ENCODE results near the gene GALNT5. TPM values are rescaled to one million over a fixed set of nuclear protein-coding genes. Genes with fewer than 3 reads are reported as not detected.

The GALNT5 gene
- total and polyA plus RNA-seq, 5 experiments from 2014 or later = not detected

GRCh38 chr2:157258520-157259326, 1.2 kb downstream of the GALNT5 start:
- DNase-seq (no peak), ATAC-seq (no peak)
- H3K9me3 Mint-ChIP-seq = no peaks in the 10 kb centered on the region
- POLR2A ChIA-PET = no interaction called here
- H3K27ac Mint-ChIP-seq = no peak overlapping the region
- no peak overlapping the region for H3K4me3 Mint-ChIP-seq
- H3K27me3 Mint-ChIP-seq = peaks cover 0 to 4% (median 2%) of the 10 kb centered on the region in 5 donors
- H3K4me1 Mint-ChIP-seq = peaks cover 2 to 16% (median 9%) of the 10 kb centered on the region in 4 donors
- H3K36me3 Mint-ChIP-seq = peaks cover 0 to 2% (median 0%) of the 10 kb centered on the region in 3 donors

- no peak overlapping the region for H3K4me3 Mint-ChIP-seq
- H3K27ac Mint-ChIP-seq = no peak overlapping the region
- H3K4me1 Mint-ChIP-seq = peaks cover 2 to 16% (median 9%) of the 10 kb centered on the region in 4 donors
- ATAC-seq = no peak
- POLR2A ChIA-PET = no interaction called here
- DNase-seq = no peak
- no peaks in the 10 kb centered on the region for H3K9me3 Mint-ChIP-seq
- H3K27me3 Mint-ChIP-seq = peaks cover 0 to 4% (median 2%) of the 10 kb centered on the region in 5 donors
- H3K36me3 Mint-ChIP-seq = peaks cover 0 to 2% (median 0%) of the 10 kb centered on the region in 3 donors
Observed at GRCh38 chr2:157259386-157259785, 1.9 kb downstream of the GALNT5 start.

- POLR2A ChIA-PET = no interaction called here
- Mint-ChIP-seq H3K27me3 (peaks cover 0 to 4% (median 2%) of the 10 kb centered on the region in 5 donors), H3K4me1 (peaks cover 2 to 16% (median 9%) of the 10 kb centered on the region in 4 donors), H3K9me3 (no peaks in the 10 kb centered on the region), H3K4me3 (no peak overlapping the region), H3K27ac (no peak overlapping the region), H3K36me3 (peaks cover 0 to 2% (median 0%) of the 10 kb centered on the region in 3 donors)
- ATAC-seq (no peak), DNase-seq (no peak)
Observed at GRCh38 chr2:157259960-157260359, 2.5 kb downstream of the GALNT5 start.

GRCh38 chr2:157260533-157261198, 3.2 kb downstream of the GALNT5 start:
- Mint-ChIP-seq H3K9me3 (no peaks in the 10 kb centered on the region), H3K36me3 (peaks cover 0 to 2% (median 0%) of the 10 kb centered on the region in 3 donors), H3K4me1 (peaks cover 2 to 16% (median 9%) of the 10 kb centered on the region in 4 donors), H3K27ac (no peak overlapping the region), H3K4me3 (peak overlapping the region in 3 of 10 donors; percentile 15 to 39 (median 28)), H3K27me3 (peaks cover 0 to 4% (median 2%) of the 10 kb centered on the region in 5 donors)
- DNase-seq = no peak
- POLR2A ChIA-PET = no interaction called here
- ATAC-seq = no peak

GRCh38 chr2:157261199-157261782, 3.8 kb downstream of the GALNT5 start:
- H3K9me3 Mint-ChIP-seq = no peaks in the 10 kb centered on the region
- POLR2A ChIA-PET = no interaction called here
- H3K36me3 Mint-ChIP-seq = peaks cover 0 to 2% (median 0%) of the 10 kb centered on the region in 3 donors
- peak overlapping the region in 3 of 10 donors; percentile 15 to 39 (median 28) for H3K4me3 Mint-ChIP-seq
- no peak for DNase-seq
- peaks cover 2 to 16% (median 9%) of the 10 kb centered on the region in 4 donors for H3K4me1 Mint-ChIP-seq
- no peak overlapping the region for H3K27ac Mint-ChIP-seq
- ATAC-seq = no peak
- peaks cover 0 to 4% (median 2%) of the 10 kb centered on the region in 5 donors for H3K27me3 Mint-ChIP-seq

- ATAC-seq = no peak
- POLR2A ChIA-PET = no interaction called here
- H3K9me3 Mint-ChIP-seq = no peaks in the 10 kb centered on the region
- no peaks in the 10 kb centered on the region for H3K36me3 Mint-ChIP-seq
- peaks cover 0 to 8% (median 2%) of the 10 kb centered on the region in 5 donors for H3K27me3 Mint-ChIP-seq
- H3K27ac Mint-ChIP-seq = no peak overlapping the region
- no peak overlapping the region for H3K4me3 Mint-ChIP-seq
- H3K4me1 Mint-ChIP-seq = peaks cover 2 to 15% (median 9%) of the 10 kb centered on the region in 4 donors
- no peak for DNase-seq
Observed at GRCh38 chr2:157262248-157262647, 4.7 kb downstream of the GALNT5 start.

- ATAC-seq (no peak), DNase-seq (no peak)
- no peaks in the 10 kb centered on the region for H3K36me3 Mint-ChIP-seq
- H3K4me1 Mint-ChIP-seq = peaks cover under 1 to 9% (median 9%) of the 10 kb centered on the region in 4 donors
- H3K27me3 Mint-ChIP-seq = peaks cover 0 to 8% (median 0%) of the 10 kb centered on the region in 5 donors
- no peak overlapping the region for H3K4me3 Mint-ChIP-seq
- no peaks in the 10 kb centered on the region for H3K9me3 Mint-ChIP-seq
- no peak overlapping the region for H3K27ac Mint-ChIP-seq
- POLR2A ChIA-PET = no interaction called here
Observed at GRCh38 chr2:157264099-157264498, 6.6 kb downstream of the GALNT5 start.

GRCh38 chr2:157265825-157266224, 8.3 kb downstream of the GALNT5 start:
- Mint-ChIP-seq H3K27ac (no peak overlapping the region), H3K4me3 (no peak overlapping the region), H3K27me3 (peaks cover 0 to 14% (median 0%) of the 10 kb centered on the region in 5 donors), H3K4me1 (peaks cover 0 to 5% (median 5%) of the 10 kb centered on the region in 4 donors), H3K36me3 (no peaks in the 10 kb centered on the region), H3K9me3 (no peaks in the 10 kb centered on the region)
- ATAC-seq (no peak), DNase-seq (no peak)
- POLR2A ChIA-PET = no interaction called here

GRCh38 chr2:157267476-157267875, 10.0 kb downstream of the GALNT5 start:
- POLR2A ChIA-PET = no interaction called here

GRCh38 chr2:157269060-157269459, 11.6 kb downstream of the GALNT5 start:
- Mint-ChIP-seq H3K27me3 (peaks cover 0 to 15% (median under 1%) of the 10 kb centered on the region in 5 donors), H3K9me3 (no peaks in the 10 kb centered on the region), H3K36me3 (no peaks in the 10 kb centered on the region), H3K27ac (peak overlapping the region in 1 of 10 donors; percentile 75), H3K4me1 (no peaks in the 10 kb centered on the region), H3K4me3 (no peak overlapping the region)
- no peak for DNase-seq
- no peak for ATAC-seq
- POLR2A ChIA-PET = no interaction called here

More at GRCh38 chr2:157267476-157267875, 10.0 kb downstream of the GALNT5 start:
- no peak for ATAC-seq
- Mint-ChIP-seq H3K9me3 (no peaks in the 10 kb centered on the region), H3K4me3 (no peak overlapping the region), H3K27ac (no peak overlapping the region), H3K4me1 (no peaks in the 10 kb centered on the region), H3K36me3 (no peaks in the 10 kb centered on the region), H3K27me3 (peaks cover 0 to 19% (median 0%) of the 10 kb centered on the region in 5 donors)
- DNase-seq = peak in 1 of 10 donors; percentile 0

GRCh38 chr2:157269922-157270321, 12.4 kb downstream of the GALNT5 start:
- DNase-seq (no peak), ATAC-seq (no peak)
- H3K4me3 Mint-ChIP-seq = no peak overlapping the region
- H3K4me1 Mint-ChIP-seq = no peaks in the 10 kb centered on the region
- H3K27me3 Mint-ChIP-seq = peaks cover 0 to 15% (median 3%) of the 10 kb centered on the region in 5 donors
- no peaks in the 10 kb centered on the region for H3K36me3 Mint-ChIP-seq
- POLR2A ChIA-PET = no interaction called here
- H3K9me3 Mint-ChIP-seq = no peaks in the 10 kb centered on the region
- H3K27ac Mint-ChIP-seq = no peak overlapping the region

GRCh38 chr2:157271590-157272203, 14.2 kb downstream of the GALNT5 start:
- DNase-seq (no peak), ATAC-seq (no peak)
- POLR2A ChIA-PET = no interaction called here
- Mint-ChIP-seq H3K4me1 (no peaks in the 10 kb centered on the region), H3K4me3 (no peak overlapping the region), H3K36me3 (no peaks in the 10 kb centered on the region), H3K27ac (no peak overlapping the region), H3K27me3 (peaks cover 1 to 17% (median 6%) of the 10 kb centered on the region in 5 donors), H3K9me3 (no peaks in the 10 kb centered on the region)
